GM12874 (cell line): ENCODE data around the gene CDKL2.

Experiments used
- CTCF ChIP-seq: IDR thresholded peaks from 2 replicates; pipeline ENCODE4 v1.5.1; 2011; ENCODE audit warnings: low read depth, mild to moderate bottlenecking, control low read depth, low read length, moderate library complexity; ENCODE audit not compliant: insufficient read depth

CDKL2 gene

GRCh38 chr4:75565481-75565880, 64.8 kb downstream of the CDKL2 start:
- TF ChIP-seq CTCF = no peak

GRCh38 chr4:75564023-75564422, 66.3 kb downstream of the CDKL2 start:
- TF ChIP-seq CTCF = no peak

GRCh38 chr4:75561789-75562188, 68.5 kb downstream of the CDKL2 start:
- TF ChIP-seq CTCF = no peak

GRCh38 chr4:75557696-75558095, 72.6 kb downstream of the CDKL2 start:
- TF ChIP-seq CTCF = no peak

- no peak for TF ChIP-seq CTCF
Observed at GRCh38 chr4:75555294-75556164, 74.8 kb downstream of the CDKL2 start, which contains the start of gene ODAPH. Gene ODAPH, plus strand, starts transcription at chr4:75556066. Its CDS starts 17 bp downstream, at chr4:75556083.

GRCh38 chr4:75552452-75552851, 77.9 kb downstream of the CDKL2 start:
- TF ChIP-seq CTCF = no peak

GRCh38 chr4:75549019-75549418, 81.3 kb downstream of the CDKL2 start:
- no peak for TF ChIP-seq CTCF
